GM19240 (cell line): ENCODE data around the gene ZSCAN26.
A peak's percentile ranks its signal among the peaks of the same experiment; 100 is the strongest.

ENCODE experiments used
- DNase-seq: peaks from one replicate; pipeline ENCODE4 v3.0.0; 2011; ENCODE audit warnings: low spot score; ENCODE audit not compliant: insufficient read length

The ZSCAN26 gene

GRCh38 chr6:28266962-28267694 lies at the start of gene ZSCAN26:
Gene ZSCAN26, plus strand, starts transcription at chr6:28267143. Its CDS starts 4,777 bp downstream, at chr6:28271920.
- DNase-seq: peak; percentile 70

GRCh38 chr6:28217890-28218289 lies 49.1 kb upstream of the ZSCAN26 start:
- no peak for DNase-seq

GRCh38 chr6:28218312-28219248 lies 48.4 kb upstream of the ZSCAN26 start:
- DNase-seq: no peak

- no peak for DNase-seq
Observed at GRCh38 chr6:28220257-28221133, 46.4 kb upstream of the ZSCAN26 start.

GRCh38 chr6:28224131-28225055 lies 42.5 kb upstream of the ZSCAN26 start:
- DNase-seq: no peak

GRCh38 chr6:28225056-28225834 lies 41.7 kb upstream of the ZSCAN26 start, which contains the start of gene ZSCAN9:
Gene ZSCAN9, plus strand, starts transcription at chr6:28225275. Its CDS starts 1,810 bp downstream, at chr6:28227085.
- DNase-seq: peak; percentile 41

GRCh38 chr6:28226460-28226859 lies 40.5 kb upstream of the ZSCAN26 start:
- DNase-seq: no peak

- no peak for DNase-seq
Observed at GRCh38 chr6:28232785-28233184, 34.2 kb upstream of the ZSCAN26 start.

- no peak for DNase-seq
Observed at GRCh38 chr6:28235912-28236452, 31.0 kb upstream of the ZSCAN26 start.

GRCh38 chr6:28239636-28240035 lies 27.3 kb upstream of the ZSCAN26 start:
- DNase-seq: no peak

GRCh38 chr6:28240471-28240870 lies 26.5 kb upstream of the ZSCAN26 start:
- DNase-seq: no peak

GRCh38 chr6:28243946-28244345 lies 23.0 kb upstream of the ZSCAN26 start:
- no peak for DNase-seq

GRCh38 chr6:28245206-28245941 lies 21.6 kb upstream of the ZSCAN26 start:
- no peak for DNase-seq

- DNase-seq: no peak
Observed at GRCh38 chr6:28248916-28249315, 18.0 kb upstream of the ZSCAN26 start.

GRCh38 chr6:28250747-28251146 lies 16.2 kb upstream of the ZSCAN26 start:
- no peak for DNase-seq

GRCh38 chr6:28251661-28252008 lies 15.3 kb upstream of the ZSCAN26 start:
- DNase-seq: no peak

GRCh38 chr6:28252009-28252975 lies 14.7 kb upstream of the ZSCAN26 start, which contains the start of gene ZKSCAN4:
Gene ZKSCAN4, minus strand, starts transcription at chr6:28252269. Its CDS starts 289 bp downstream, at chr6:28251980.
- DNase-seq: peak; percentile 61
